Transverse colon (tissue), 4 donors: Measurements from ENCODE around the gene NOL8. TPM values are rescaled to one million over a fixed set of nuclear protein-coding genes. Genes with fewer than 3 reads are reported as not detected.

Experiments used
- DNase-seq: peaks from one replicate; pipeline ENCODE4 v3.0.0-alpha.2; 2019
- H3K27ac ChIP-seq, 4 donors: fragments of 200-600 bp; sonication (generic); 2 replicates each; pipeline ENCODE4 v1.5.1; 2016 to 2018; ENCODE audit warnings: inconsistent platforms in 4 of 4
- H3K27me3 ChIP-seq: fragments of 200-600 bp; sonication (generic); 2 replicates; pipeline ENCODE4 v1.5.1; 2017; ENCODE audit warnings: inconsistent platforms
- H3K36me3 ChIP-seq, 4 donors: fragments of 200-600 bp; sonication (generic); 2 replicates each; pipeline ENCODE4 v1.5.1; 2017 to 2019; ENCODE audit warnings: inconsistent platforms in 4 of 4
- H3K4me1 ChIP-seq, 4 donors: fragments of 200-600 bp; sonication (generic); 2 replicates each; pipeline ENCODE4 v1.5.1; 2017 to 2020; ENCODE audit warnings: inconsistent platforms in 4 of 4
- H3K4me3 ChIP-seq, 4 donors: fragments of 200-600 bp; sonication (generic); 1 replicate in 1 of 4; 2 replicates in 3 of 4; pipeline versions ENCODE4 v1.5.1 to v1.6.1; 2017 to 2019; ENCODE audit warnings: inconsistent platforms in 4 of 4
- H3K9me3 ChIP-seq, 2 donors: fragments of 200-600 bp; sonication (generic); 2 replicates each; pipeline ENCODE4 v1.5.1; 2017 to 2019; ENCODE audit warnings: inconsistent platforms in 2 of 2
- CTCF ChIP-seq, 5 experiments: fragments of 200-600 bp in 3 of 5; fragments of 450-650 bp in 2 of 5; sonication (generic) in 3 of 5; IDR thresholded peaks; 1 replicate in 2 of 5; 2 replicates in 3 of 5; pipeline ENCODE4 v1.5.1; 2016 to 2017; ENCODE audit warnings: antibody characterized with exemption in 5 of 5, inconsistent platforms in 3 of 5, mild to moderate bottlenecking in 2 of 5, moderate library complexity in 1 of 5
- EP300 ChIP-seq: sonication (generic); formaldehyde crosslinking; IDR thresholded peaks from one replicate; pipeline ENCODE4 v1.6.1; 2017; ENCODE audit warnings: antibody characterized with exemption, low read depth
- POLR2A ChIP-seq: fragments of 450-650 bp; IDR thresholded peaks from one replicate; pipeline ENCODE4 v1.6.1; 2016; ENCODE audit warnings: antibody characterized with exemption, mild to moderate bottlenecking, moderate library complexity
- POLR2AphosphoS5 ChIP-seq, 3 donors: sonication (generic); formaldehyde crosslinking; IDR thresholded peaks; one replicate each; pipeline ENCODE4 v1.6.1; 2016; ENCODE audit warnings: antibody characterized with exemption in 3 of 3
- WGBS, 2 donors: methylation state at CpG; one replicate each; pipeline ENCODE4 v1.1.5; 2018; ENCODE audit warnings: low coverage in 1 of 2; 5-methylcytosine and 5-hydroxymethylcytosine counted together
- in situ Hi-C, 4 donors: fragments of 200-750 bp; cut with MboI; loops; one replicate each; pipeline versions ENCODE4 v1.15.0 to v1.15.1; 2017; ENCODE audit warnings: low sequenced_read_pairs in 3 of 4, low pct_ligation_motif_present in 1 of 4, low pct_unique_long_range_greater_than_20kb in 1 of 4
- intact Hi-C: fragments of 100-400 bp; cut with DNase I; formaldehyde crosslinking; loops from one replicate; pipeline ENCODE4 v1.15.1; 2023; ENCODE audit warnings: low total_unique reads
- total RNA-seq, 4 donors: library from RNA; depleted of rRNA; stranded (reverse); fragments of >200 nt; gene quantifications; one replicate each; pipeline ENCODE4 v1.1.0, GENCODE V29; 2016

NOL8 gene
- total RNA-seq, 4 donors from 2014 or later, result 17.6 to 86.2 (median 24.3) TPM

- Histone ChIP-seq H3K36me3 (peaks cover 0 to 36% (median 17%) of the 10 kb centered on the region in 4 donors), H3K9me3 (no peaks in the 10 kb centered on the region), H3K27me3 (no peaks in the 10 kb centered on the region), H3K4me3 (no peak overlapping the region), H3K27ac (no peak overlapping the region), H3K4me1 (peaks cover 7 to 31% (median 17%) of the 10 kb centered on the region in 4 donors)
- DNase-seq, result no peak
- TF ChIP-seq EP300 (no peak), POLR2AphosphoS5 (IDR thresholded peaks at IDR 0.05) (no peak), POLR2A (no peak), CTCF (IDR thresholded peaks at IDR 0.05) (no peak)
- intact Hi-C loops, result loop anchor here (10.0 kb wide), 1 partner anchor 161 kb away; no protein-coding TSS in a partner anchor
- in situ Hi-C loops, result no loop called here
- 90 to 93% methylated on average over 7 of the region's 7 CpGs for WGBS, 2 donors
Observed at GRCh38 chr9:92295240-92295790, 29.8 kb downstream of the NOL8 start.

- in situ Hi-C loops (no loop called here), intact Hi-C loops (loop anchor here (10.0 kb wide), 1 partner anchor 159 kb away; no protein-coding TSS in a partner anchor)
- Histone ChIP-seq H3K27me3 (no peaks in the 10 kb centered on the region), H3K36me3 (peaks cover 0 to 25% (median 11%) of the 10 kb centered on the region in 4 donors), H3K4me3 (peak overlapping the region; percentile 26 to 86 (median 65)), H3K9me3 (no peaks in the 10 kb centered on the region), H3K4me1 (peaks cover 7 to 31% (median 17%) of the 10 kb centered on the region in 4 donors), H3K27ac (peak overlapping the region; percentile 79 to 85 (median 82))
- TF ChIP-seq EP300, result no peak
- no peak for TF ChIP-seq POLR2A
- TF ChIP-seq CTCF (IDR thresholded peaks at IDR 0.05), result no peak
- no peak for TF ChIP-seq POLR2AphosphoS5 (IDR thresholded peaks at IDR 0.05)
- 6 to 13% methylated on average over 5 to 13 of the region's 13 CpGs for WGBS, 2 donors
- no peak for DNase-seq
Observed at GRCh38 chr9:92294297-92294676, 30.9 kb downstream of the NOL8 start.

GRCh38 chr9:92293452-92294296, 31.5 kb downstream of the NOL8 start, which contains the start of gene IARS1:
Gene IARS1 (minus strand): TSS chr9:92293697. CDS start chr9:92289419, 4,278 bp downstream.
- intact Hi-C loops, result loop anchor here (10.0 kb wide), 1 partner anchor 159 kb away; no protein-coding TSS in a partner anchor
- H3K4me1 ChIP-seq, result peaks cover 7 to 31% (median 17%) of the 10 kb centered on the region in 4 donors
- peak within 1 kb of the TSS; percentile 58 to 86 (median 72) for H3K4me3 ChIP-seq
- H3K27me3 ChIP-seq, result no peaks in the 10 kb centered on the region
- 0 to 1% methylated on average over 12 to 63 of the region's 63 CpGs for WGBS, 2 donors
- in situ Hi-C loops, result no loop called here
- peak; percentile 99 for DNase-seq
- H3K36me3 ChIP-seq, result peaks cover 0 to 19% (median 8%) of the 10 kb centered on the region in 4 donors
- H3K9me3 ChIP-seq, result no peaks in the 10 kb centered on the region
- TF ChIP-seq EP300 (no peak), POLR2AphosphoS5 (IDR thresholded peaks at IDR 0.05) (peak; percentile 88 to 90 (median 88)), CTCF (IDR thresholded peaks at IDR 0.05) (peak in 4 of 5 experiments; percentile 13 to 43 (median 16)), POLR2A (peak; percentile 73)
- peak within 1 kb of the TSS; percentile 79 to 85 (median 82) for H3K27ac ChIP-seq

GRCh38 chr9:92293075-92293354, 32.1 kb downstream of the NOL8 start:
- no peaks in the 10 kb centered on the region for H3K9me3 ChIP-seq
- 0 to 1% methylated on average over 5 of the region's 5 CpGs for WGBS, 2 donors
- peak overlapping the region; percentile 79 to 85 (median 82) for H3K27ac ChIP-seq
- H3K4me1 ChIP-seq, result peaks cover 7 to 31% (median 17%) of the 10 kb centered on the region in 4 donors
- in situ Hi-C loops (no loop called here), intact Hi-C loops (loop anchor here (10.0 kb wide), 1 partner anchor 158 kb away; no protein-coding TSS in a partner anchor)
- no peak for TF ChIP-seq CTCF (IDR thresholded peaks at IDR 0.05)
- no peak for TF ChIP-seq POLR2AphosphoS5 (IDR thresholded peaks at IDR 0.05)
- TF ChIP-seq EP300, result no peak
- no peak for TF ChIP-seq POLR2A
- H3K4me3 ChIP-seq, result peak overlapping the region; percentile 58 to 86 (median 72)
- DNase-seq, result no peak
- H3K27me3 ChIP-seq, result no peaks in the 10 kb centered on the region
- H3K36me3 ChIP-seq, result peaks cover 0 to 16% (median 5%) of the 10 kb centered on the region in 4 donors
